HEK293T (cell line): ENCODE results near the gene SAMD1.

Source experiments
- ARNT ChIP-seq: fragments of 450-650 bp; IDR thresholded peaks from 2 replicates; pipeline ENCODE4 v1.6.1; 2017; ENCODE audit warnings: mild to moderate bottlenecking
- BHLHE40 ChIP-seq: fragments of 450-650 bp; IDR thresholded peaks from 2 replicates; pipeline ENCODE4 v1.6.1; 2016; ENCODE audit warnings: mild to moderate bottlenecking, moderate library complexity, borderline replicate concordance
- FOXA1 ChIP-seq: fragments of 450-650 bp; IDR thresholded peaks from 2 replicates; pipeline ENCODE4 v1.6.1; 2016; ENCODE audit warnings: mild to moderate bottlenecking
- FOXK2 ChIP-seq: fragments of 450-650 bp; IDR thresholded peaks from 2 replicates; pipeline ENCODE4 v1.6.1; 2016; ENCODE audit warnings: mild to moderate bottlenecking
- HDGF ChIP-seq: fragments of 450-650 bp; IDR thresholded peaks from 2 replicates; pipeline ENCODE4 v1.6.1; 2017; ENCODE audit warnings: antibody characterized with exemption, borderline replicate concordance
- SP1 ChIP-seq: fragments of 450-650 bp; IDR thresholded peaks from 2 replicates; pipeline ENCODE4 v1.6.1; 2017
- SUZ12 ChIP-seq: fragments of 450-650 bp; IDR thresholded peaks from 2 replicates; pipeline ENCODE4 v1.6.1; 2016; ENCODE audit warnings: mild to moderate bottlenecking
- TARDBP ChIP-seq: fragments of 450-650 bp; IDR thresholded peaks from 2 replicates; pipeline ENCODE4 v1.6.1; 2016
- ZNF384 ChIP-seq: fragments of 450-650 bp; IDR thresholded peaks from 2 replicates; pipeline ENCODE4 v1.6.1; 2016

GRCh38 chr19:14138576-14139265, 48.2 kb upstream of the SAMD1 start:
- TF ChIP-seq HDGF (no peak), BHLHE40 (no peak), FOXA1 (no peak), FOXK2 (no peak), ARNT (no peak), SUZ12 (no peak), ZNF384 (no peak), SP1 (no peak), TARDBP (no peak)
